Fibroblast of gingiva (primary cell): ENCODE data around the gene IFITM10.

Source experiments
- DNase-seq: peaks from one replicate; pipeline ENCODE4 v3.0.0-alpha.2; 2011; ENCODE audit warnings: low read depth

The IFITM10 gene

DNA sequence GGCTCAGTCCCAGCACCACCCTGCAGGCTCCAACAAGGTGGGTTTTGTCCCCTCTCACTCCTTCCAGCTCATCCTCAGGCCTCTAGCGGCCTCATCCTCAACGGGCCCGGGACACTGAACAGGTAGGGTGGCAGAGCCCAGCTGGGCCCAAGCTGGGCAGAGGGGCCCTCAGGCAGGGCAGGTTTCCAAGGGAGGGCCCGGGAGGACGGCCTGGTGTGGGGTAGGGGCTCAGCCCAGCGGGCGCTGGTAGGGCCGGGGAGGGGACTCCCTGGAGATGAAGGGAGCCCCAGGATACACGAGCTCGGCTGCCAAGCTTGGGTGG, 2.5 kb upstream of the IFITM10 start:
- no peak for DNase-seq

DNA sequence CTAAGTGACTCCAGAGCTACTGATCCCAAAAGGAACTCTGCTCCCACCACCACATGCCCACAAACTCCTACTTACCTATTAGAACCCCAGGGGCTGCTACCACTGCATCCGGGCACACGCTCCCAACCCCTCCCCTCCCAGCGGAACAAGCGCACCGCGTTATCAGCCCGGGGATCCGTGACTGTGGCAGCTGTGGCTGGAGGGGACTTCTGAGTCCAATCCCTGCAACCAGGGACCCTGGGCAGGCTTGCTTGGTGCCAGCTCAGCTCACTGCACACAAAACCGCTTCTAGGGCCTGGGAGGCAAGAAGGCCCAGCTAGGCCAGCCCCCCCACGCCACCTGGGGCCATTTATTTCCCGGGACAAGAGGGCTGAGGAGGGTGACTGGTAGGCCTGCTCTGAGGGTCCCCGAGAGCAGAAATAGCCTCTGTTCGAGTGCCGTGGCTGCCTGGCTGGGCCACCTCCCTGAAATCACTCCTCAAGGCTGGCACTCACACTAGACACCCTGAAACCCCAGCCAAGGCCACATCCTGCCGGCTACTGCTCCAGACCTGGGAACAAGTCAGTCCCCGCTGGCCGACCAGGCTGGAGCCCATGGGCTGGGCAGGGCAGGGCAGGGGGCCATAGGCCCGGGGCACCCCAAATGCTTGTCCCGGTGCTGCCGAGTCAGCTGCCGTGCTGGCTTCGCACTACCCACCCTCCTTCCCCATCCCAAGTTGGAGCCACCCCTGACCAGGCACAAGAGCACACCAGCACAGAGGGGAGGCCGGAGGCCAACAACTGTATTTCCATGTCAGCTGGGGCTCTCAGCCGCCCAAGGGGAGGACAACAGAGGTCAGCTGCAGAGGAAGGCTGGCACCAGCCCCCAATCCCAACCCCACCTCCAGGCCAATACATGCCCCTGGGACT, 1.9 kb upstream of the IFITM10 start:
- DNase-seq = no peak

DNA sequence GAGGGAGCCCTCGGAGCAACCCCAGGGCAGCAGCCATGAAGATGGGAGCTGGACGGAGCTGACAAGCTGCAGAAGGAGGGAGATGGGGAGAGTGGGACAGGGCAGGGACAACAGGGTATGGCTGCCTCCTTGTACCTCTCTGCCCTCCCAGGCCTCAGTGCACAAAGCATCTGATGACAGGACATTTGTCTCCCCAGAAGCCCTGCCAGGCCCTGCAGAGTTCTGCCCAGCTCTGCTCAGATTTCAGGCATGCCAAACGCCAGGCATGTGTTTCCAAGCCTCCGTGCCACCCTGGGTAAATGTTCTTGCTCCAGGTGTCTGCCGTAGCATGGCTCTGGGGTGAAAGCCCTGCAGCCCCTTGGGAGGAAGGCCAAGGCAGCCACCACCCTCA, 1.1 kb upstream of the IFITM10 start:
- DNase-seq = no peak

DNA sequence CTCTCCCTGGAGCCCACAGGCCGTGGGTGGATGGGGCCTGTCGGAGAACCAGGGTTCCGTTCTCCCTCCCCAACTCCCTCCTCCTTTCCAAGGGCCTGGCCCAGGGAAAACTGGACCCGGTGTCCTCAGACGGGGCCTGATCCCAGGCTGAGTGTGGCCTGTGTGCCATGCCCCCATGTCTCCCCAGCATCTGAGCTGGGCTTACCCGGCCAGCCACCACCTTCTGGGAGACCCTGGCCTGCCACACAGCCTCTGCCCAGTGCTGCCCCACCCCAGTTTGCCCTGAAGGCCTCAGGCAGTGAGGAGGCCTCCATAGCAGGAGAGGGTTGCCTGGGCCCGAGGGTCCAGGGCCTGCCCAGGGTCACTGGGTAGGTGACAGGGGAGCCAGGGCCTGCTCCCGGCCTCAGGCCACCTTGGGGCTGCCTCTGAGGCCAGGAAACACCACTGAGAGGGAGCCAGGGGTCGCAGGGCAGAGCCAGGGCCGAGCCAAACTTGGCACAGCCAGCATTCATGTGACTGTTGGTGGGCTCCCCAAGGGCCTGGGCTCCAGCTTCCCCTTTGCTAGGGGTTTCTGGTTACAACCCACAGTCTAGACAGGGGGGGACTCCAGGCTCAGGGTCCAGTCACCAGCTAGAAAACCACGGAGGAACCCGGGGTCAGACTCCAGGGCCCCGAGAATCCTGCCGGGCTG, 590 bp upstream of the IFITM10 start:
- no peak for DNase-seq

DNA sequence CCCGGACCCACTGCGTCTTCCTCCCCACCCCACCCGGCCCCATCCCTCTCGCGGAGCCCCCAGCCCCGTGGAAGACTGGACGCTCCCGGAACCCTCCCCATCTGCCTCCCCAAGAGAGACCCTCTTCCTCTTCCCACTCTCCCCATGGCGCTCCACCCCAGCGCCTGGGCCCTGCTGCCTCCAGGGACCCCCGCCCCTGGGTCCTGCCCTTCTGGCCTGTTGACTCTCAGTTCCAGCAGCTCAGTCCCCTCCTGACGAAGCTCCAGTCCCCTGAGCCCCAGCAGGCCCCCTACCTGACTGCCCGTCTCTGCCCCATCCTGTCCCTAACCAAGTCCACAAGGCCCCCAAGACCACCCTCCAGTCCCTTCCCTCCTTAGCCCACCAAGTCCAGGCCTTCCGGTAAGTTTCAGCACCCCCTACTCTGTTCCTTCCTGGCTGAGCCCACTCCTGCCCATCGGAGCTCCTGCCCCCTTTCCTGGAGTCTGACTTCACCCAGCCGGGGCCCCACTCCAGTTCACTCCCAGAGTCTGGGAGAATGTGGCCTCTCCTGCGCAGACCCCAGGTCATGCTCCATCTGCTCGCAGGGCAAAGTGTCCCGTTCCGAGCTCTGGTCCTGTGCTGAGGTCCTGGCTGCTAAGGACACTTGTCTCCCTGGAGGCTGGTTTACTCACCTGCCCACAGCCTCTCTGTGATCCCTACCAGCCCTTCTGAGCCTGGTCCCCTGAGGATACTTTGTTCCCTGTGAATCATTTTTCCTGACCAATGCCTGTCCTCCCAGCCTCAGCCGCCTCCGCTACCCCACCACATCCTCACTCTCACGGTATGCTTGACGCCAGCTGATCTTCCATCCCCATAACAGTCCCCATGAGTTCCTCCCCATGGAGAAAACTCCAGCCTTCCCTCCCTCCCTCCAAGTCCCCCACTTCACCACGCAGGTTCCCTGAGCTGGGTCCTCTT, 722 bp downstream of the IFITM10 start:
- peak; percentile 63 for DNase-seq

DNA sequence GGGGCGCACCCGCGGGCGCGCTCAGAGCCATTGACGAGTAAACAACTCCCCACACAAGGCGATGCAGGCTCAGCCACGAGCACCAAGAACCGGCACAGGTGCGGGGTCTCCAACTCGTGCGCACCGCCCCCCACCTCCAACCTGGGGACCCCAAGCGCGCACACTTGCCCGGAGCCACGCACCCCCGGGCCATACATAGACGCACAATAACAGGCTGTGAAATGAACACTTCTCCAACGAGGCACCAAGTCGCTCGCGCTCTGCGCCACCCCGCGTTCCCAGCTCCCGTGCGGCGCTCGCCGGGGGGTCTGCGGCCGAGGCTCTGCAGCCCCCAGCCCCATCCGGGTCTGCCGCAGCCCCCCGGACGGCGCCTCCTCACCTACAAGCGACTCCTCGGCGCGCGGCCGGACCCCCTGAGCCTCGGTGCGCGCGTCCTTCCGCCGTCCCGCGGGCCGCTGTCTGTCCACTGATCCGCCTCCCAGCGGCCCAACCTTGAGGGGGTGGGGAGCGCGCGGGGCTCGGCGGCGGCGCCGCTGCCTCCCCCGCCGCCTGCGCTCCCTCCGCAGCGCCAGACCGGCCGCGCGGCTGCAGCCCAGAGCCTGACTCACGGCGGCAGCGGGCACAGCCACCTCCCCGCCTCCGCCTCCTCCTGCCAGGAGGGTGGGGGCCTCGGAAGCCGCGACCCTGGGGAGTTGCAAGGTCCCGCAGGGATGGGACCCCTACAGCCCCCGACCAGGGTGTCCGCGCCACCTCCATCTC, 1.6 kb downstream of the IFITM10 start:
- DNase-seq = no peak

DNA sequence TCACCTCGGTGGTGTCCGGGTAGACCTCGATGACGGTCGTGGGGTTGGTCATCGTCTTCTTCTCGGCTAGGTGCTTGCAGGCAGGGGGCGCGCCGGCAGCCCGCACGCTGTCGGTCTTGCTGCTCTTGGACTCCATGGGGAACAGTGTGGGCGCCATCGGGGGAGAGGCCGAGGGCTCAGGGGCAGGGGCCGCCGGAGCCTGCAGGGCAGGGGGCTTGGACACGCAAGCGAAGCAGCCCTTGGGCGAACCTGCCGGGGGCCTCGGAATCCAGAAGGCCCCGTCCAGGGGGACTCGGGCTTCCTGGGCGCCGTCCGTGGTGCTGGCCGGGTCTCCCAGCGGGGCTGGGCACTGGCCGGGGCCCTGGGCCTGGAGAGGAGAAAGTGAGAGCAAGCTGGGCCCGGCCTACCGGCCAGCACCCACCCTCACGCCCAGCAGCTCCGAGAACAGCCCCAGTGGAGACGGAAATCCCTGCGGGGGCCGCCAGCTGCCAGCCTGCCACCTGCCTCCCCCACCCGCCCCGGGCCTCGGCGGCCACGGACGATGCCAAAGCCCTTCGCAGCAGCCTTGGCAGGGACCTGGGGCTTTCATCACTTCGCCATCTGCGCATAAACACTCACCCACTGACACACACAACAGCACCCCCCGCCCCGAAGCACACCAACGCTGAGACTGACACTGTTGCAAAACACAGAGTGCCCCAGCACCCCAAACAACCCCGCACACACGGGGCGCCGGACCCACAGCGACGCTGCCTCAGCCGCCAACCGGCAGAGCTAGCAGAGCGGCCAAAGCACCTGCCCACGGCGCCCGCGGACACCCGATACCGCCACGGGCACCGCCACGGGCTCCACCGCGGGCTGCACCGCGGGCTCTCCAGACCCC, 2.4 kb downstream of the IFITM10 start:
- peak; percentile 32 for DNase-seq

DNA sequence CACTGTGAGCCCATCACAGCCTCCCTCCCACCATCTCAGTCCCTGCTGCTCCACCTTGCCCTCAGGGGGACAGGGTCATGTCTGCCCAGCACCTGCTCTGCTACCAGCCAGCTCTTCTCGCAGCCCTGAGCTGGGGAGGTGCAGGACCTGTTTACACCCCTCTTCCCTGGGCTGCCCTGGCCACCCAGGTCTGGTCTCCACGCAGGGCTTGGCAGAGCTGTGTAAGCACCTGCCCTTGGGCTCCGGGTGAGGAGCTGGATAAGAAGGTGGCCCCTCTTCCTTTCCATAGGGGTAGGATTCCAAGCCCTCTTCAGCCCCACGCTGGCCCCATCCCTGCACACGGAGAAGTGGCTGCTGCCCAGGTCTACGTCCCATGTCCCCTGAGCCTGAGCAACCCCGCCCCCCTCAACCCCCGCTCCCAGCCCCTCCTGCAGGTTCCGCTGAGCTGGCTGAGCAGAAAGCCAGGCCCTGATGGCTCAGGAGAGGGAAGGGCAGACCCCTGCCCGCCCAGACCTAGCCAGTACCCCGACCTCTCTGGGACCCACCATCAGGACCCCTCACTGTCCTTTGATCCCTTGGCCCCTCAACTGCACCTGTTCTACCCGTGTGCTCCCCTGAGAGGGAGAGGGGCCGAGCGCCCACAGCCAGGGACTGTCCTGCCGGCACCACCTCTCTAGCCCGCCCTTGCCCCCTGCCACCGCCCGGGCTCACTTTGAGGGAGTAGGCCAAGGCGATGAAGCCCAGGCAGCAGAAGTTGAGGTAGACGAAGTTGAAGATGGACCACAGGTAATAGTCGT, 3.2 kb downstream of the IFITM10 start:
- DNase-seq = no peak

DNA sequence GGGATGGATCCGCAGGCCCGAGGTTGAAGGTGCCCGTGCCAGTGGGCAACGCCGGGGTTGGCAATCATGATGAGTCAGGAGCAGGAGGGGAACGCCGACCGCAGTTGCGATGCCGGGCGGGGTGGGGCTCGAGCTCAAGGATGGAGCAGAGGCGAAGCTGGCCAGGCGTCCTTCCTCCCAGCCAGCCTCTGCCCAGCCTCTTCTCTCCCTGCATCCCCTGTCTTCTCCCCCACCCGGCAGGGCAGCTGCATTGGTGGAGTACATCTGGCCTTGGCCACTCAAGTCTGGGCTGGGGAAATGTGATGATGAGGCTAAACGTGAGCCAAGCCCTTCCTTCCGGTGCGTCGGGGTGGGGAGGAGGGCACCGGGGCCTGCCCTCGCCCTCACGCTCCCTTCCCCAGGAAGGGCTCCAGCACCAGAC, 3.9 kb downstream of the IFITM10 start:
- DNase-seq = no peak

DNA sequence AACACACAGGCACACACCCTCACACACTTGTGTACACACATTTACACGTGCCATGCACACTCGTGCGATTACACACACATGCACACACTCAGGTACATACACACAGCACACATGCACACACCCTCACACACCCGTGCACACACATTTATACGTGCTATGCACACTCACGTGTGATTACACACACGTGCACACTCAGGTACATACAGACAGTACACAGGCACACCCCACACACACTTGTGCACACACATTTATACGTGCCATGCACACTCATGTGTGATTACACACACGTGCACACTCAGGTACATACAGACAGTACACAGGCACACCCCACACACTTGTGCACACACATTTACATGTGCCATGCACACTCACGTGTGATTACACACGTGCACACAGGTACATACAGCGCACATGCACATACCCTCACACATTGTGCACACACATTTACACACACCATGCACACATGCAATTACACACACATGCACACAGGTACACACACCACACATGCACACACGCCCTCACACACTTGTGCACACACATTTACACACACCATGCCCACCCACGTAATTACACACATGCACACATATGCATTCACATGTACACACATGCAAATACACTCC, 4.6 kb downstream of the IFITM10 start:
- no peak for DNase-seq

DNA sequence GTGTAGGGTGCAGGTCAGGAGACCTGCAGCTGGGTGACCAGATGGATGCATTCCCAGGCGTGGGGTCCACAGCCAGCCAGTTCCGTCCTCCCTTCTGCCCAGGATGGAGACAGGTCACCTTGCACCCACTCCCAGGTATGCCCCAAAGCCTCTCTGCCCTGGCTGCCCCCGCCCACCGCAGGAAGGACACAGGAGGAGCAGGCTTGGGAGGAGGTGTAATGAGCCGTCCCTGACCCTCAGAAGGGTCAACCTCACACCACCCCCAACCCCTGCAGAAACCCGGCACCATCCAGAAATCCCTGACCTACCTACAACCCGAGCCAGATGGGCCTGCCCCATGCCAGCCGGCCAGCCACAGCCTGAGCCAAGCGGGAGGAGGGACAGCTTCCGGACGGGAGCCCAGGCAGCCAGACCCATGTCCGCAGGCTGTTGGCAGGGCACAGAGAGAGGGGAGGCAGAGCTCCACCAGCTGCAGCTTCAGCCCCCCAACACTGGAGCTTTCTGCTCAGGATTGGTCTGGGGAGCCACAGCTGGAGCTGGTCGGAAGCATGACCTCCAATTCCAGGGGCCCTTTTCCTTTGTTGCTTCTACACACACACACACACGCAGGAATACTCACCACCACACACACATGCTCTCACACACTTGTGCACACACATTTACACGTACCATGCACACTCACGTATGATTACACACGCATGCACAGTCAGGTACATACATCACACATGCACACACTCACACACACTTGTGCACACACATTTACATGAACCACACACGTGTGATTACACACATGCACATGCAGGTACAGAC, 5.3 kb downstream of the IFITM10 start:
- no peak for DNase-seq

DNA sequence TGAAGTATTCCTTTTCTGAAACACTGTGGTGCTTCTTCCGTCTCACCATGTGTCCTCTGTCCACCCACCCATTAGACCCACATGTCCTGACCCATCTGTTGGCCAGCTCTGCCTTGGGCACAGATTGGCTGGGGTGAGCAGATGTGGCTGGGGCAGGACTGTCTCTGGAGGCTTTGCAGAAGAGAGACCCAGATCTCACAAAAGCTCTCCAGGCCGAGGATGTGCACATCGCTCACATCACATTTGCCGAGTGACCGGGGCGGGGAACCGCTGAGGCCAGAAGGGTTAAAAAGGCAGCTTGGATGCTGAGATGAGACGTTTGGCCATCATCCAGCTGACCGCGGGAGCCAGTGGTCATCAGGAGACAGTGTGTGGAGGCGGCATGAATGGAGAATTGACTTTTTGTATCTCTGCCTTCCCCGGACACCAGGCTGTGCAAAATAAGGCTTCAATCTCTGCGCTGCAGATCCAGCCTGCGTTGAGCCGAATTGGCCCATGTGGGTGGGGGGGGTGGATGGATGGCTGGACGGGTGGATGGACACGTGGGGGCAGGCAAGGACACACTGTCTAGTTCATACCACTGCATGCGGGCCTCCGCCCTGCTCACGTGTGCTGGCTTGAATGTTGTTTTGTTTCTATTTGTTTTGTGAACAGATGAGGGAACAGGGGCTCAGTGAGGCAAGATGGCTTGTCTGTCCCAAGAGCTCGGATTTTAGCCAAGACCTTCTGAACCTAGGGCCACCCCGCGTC, 6.1 kb downstream of the IFITM10 start:
- no peak for DNase-seq

DNA sequence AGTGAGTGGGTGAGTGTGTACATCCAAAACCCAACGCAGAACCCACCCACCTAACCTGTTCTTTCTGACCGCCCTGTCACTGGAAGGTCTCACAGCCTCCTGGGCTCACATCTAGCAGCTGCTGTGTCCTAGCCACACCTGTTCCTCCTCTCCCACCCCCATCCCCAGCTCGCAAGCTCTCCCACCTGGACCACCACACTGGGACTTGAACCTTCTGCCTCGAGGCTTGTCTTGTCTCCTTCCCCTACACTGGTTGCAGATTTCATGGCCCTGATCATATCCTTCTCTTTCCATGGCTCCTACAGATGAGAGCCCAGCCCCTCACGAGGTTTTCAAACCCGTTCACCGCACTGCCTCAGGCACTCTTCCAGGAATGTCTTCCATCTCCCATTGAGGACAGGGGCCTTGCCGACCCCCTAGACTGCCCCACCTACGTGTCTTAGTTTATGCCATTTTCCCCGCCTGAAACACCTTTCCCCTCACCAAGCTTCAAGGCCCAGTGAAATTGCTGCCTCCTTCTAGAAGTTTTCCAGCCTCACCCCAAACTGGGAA, 6.7 kb downstream of the IFITM10 start:
- no peak for DNase-seq

DNA sequence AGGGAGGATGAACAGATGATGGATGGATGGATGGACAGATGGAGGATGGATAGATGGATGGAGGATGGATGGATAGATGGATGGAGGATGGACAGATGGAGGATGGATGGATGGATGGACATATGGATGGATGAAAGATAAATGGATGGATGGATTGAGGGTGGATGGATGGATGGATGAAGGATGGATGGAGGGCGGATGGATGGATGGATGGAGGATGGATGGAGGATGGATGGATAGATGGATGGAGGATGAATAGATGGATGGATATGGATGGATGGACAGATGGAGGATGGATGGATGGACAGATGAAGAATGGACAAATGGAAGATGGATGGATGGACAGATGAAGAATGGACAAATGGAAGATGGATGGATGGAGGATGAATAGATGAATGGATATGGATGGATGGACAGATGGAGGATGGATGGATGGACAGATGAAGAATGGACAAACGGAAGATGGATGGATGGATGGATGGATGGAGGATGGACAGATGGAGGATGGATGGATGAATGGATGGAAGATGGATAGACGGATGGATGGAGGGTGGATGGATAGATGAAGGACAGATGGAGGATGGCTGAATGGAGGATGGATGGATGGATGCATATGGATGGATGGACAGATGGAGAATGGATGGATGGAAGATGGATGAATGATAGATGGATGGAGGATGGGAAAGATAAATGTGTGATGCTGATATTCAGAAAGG, 7.4 kb downstream of the IFITM10 start:
- DNase-seq = no peak

DNA sequence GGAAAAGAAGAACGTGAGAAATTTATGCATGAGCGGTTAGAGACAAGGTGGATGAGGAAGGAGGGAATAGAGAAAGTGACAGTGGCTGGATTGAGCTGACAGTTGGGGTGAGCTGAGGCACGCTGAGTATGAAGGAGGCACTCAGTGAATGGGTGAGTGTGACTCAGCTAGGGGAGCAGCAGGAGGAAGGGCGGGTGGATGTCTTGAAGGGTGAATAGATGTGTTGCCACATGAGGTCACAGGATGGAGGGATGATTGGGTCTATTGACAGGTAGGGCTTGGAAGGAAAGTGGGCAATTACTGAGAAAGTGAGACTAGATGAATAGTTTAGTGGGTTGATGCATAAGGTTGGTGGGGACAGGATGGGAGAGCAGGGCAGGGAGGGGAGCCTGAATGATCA, 8.0 kb downstream of the IFITM10 start:
- no peak for DNase-seq

DNA sequence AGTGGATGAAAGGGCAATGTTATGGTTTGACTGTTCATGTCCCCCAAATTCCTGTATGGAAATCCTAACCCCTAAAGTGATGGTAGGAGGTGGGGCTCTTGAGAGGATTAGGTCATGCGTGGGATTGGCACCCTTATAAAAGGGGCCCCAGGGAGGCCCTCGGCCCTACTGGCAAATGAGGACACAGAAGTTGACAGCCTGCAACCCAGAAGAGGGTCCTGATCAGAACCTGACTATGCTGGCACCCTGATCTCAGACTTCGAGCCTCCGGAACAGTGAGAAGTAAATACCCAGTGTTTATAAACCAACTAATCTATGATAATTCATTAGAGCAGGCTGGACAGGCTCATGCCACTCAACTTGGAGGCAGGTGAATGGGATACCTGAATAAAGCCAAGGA, 8.7 kb downstream of the IFITM10 start:
- no peak for DNase-seq
